DOHH2 (cell line): ENCODE results near the gene PICK1.

Experiments used
- EZH2phosphoT487 ChIP-seq: fragments of 200-600 bp; sonication (generic); IDR thresholded peaks from 2 replicates; pipeline ENCODE4 v1.6.1; 2017; ENCODE audit warnings: borderline replicate concordance, mild to moderate bottlenecking, antibody characterized with exemption, low read length, moderate library complexity, mixed read lengths
- TF ChIP-seq, protein P1 (sequence below): fragments of 200-600 bp; sonication (generic); IDR thresholded peaks from one replicate; pipeline ENCODE4 v1.5.1; 2014; ENCODE audit warnings: antibody characterized with exemption, mild to moderate bottlenecking, low read depth, low read length; ENCODE audit not compliant: poor library complexity, severe bottlenecking

DNA sequence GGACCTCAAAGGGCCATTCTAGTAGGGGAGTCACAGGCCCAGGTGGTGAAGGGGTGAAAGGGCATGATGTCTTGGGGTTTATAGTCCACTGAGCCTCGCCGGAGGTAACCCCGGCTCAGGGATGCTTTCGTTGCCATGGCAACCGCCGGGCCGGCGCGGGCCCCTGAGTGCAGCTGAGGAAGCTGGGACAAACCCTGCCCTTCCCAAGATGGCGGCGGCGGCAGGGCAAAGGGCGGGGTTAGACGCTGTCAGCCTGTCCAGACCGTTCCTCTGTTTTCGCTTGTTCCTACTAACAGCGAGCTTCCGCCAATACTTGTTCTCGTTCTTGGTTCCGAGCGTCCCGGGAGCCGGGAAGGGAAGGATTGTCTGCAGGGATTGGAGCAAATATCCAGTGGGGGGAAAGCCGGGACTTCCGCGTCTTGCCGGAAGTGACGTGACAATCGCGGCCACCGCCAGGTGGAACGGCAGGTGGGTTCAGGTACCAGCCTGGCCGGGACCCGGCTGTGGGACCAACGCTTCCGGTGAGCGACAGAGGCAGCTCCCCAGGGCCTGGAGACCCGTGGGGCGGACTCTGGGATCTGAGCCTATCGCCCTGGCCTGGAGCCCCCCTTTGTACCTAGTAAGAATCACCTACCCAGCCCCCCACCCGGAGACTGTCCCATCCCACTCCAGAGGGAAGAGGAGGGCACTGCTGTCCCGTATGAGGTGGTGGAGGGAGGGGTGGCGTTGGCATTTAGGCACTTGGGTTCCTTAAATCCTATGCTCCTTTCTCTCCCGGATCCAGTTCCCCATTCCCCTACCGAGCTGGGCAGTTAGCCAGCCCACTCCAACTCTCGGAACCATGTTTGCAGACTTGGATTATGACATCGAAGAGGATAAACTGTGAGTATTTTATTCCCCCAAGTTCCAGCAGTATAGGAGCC is at the start of gene PICK1:
- TF ChIP-seq, protein P1, sequence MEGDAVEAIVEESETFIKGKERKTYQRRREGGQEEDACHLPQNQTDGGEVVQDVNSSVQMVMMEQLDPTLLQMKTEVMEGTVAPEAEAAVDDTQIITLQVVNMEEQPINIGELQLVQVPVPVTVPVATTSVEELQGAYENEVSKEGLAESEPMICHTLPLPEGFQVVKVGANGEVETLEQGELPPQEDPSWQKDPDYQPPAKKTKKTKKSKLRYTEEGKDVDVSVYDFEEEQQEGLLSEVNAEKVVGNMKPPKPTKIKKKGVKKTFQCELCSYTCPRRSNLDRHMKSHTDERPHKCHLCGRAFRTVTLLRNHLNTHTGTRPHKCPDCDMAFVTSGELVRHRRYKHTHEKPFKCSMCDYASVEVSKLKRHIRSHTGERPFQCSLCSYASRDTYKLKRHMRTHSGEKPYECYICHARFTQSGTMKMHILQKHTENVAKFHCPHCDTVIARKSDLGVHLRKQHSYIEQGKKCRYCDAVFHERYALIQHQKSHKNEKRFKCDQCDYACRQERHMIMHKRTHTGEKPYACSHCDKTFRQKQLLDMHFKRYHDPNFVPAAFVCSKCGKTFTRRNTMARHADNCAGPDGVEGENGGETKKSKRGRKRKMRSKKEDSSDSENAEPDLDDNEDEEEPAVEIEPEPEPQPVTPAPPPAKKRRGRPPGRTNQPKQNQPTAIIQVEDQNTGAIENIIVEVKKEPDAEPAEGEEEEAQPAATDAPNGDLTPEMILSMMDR, result no peak
- TF ChIP-seq EZH2phosphoT487, result no peak
